ENCODE results near the gene PNLIPRP3. TPM values are rescaled to one million over a fixed set of nuclear protein-coding genes. Genes with fewer than 3 reads are reported as not detected.

Gene PNLIPRP3
- total RNA-seq, 4 donors from 2014 or later = 0.40 TPM; not detected in 3

DNA sequence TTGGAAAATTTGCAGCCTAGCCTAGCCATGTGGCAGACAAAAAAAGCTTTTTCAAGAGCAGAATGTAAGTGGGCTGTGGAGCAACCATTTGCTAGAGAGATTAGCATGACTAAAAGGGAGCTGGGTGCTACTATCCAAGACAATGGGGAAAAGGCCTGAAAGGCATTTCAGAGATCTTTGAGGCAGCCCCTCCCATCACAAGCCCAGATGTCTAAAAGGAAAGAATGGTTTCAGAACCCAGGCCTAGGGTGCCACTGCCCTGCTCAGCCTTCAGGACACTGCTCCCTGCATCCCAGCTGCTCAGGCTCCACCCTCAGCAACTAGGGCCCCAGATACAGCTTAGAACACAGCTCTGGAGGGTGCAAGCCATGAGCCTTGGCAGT, 24.7 kb downstream of the PNLIPRP3 start:
- no peak overlapping the region for H3K27ac ChIP-seq
- H3K27me3 ChIP-seq = no peaks in the 10 kb centered on the region
- TF ChIP-seq, protein P1, sequence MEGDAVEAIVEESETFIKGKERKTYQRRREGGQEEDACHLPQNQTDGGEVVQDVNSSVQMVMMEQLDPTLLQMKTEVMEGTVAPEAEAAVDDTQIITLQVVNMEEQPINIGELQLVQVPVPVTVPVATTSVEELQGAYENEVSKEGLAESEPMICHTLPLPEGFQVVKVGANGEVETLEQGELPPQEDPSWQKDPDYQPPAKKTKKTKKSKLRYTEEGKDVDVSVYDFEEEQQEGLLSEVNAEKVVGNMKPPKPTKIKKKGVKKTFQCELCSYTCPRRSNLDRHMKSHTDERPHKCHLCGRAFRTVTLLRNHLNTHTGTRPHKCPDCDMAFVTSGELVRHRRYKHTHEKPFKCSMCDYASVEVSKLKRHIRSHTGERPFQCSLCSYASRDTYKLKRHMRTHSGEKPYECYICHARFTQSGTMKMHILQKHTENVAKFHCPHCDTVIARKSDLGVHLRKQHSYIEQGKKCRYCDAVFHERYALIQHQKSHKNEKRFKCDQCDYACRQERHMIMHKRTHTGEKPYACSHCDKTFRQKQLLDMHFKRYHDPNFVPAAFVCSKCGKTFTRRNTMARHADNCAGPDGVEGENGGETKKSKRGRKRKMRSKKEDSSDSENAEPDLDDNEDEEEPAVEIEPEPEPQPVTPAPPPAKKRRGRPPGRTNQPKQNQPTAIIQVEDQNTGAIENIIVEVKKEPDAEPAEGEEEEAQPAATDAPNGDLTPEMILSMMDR (IDR thresholded peaks at IDR 0.05) = no peak
- no peak for TF ChIP-seq POLR2A (IDR thresholded peaks at IDR 0.05)
- DNase-seq = no peak
- no peak overlapping the region for H3K4me3 ChIP-seq
- no peaks in the 10 kb centered on the region for H3K36me3 ChIP-seq
- H3K4me1 ChIP-seq = no peaks in the 10 kb centered on the region
- H3K9me3 ChIP-seq = peaks cover 0 to 2% (median 0%) of the 10 kb centered on the region in 4 donors

DNA sequence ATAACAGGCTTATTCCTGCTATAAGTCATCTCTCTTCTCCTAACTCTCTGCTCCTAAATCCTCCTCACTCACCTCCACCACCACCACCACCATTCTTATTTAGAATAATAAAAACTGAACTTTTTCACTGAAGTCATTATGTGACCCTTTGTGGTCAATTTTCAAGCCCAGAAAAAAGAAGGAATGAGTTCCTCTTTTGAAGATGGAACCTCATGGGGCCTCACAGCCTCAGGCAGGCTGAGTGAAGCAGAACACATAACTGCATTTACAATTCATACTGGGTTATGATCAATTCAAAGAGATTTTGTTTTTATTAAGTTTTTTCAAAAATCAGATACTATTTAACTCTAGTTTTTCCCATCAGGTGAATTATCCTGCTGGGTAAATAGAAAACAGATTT, 29.8 kb downstream of the PNLIPRP3 start:
- no peaks in the 10 kb centered on the region for H3K4me1 ChIP-seq
- H3K36me3 ChIP-seq = no peaks in the 10 kb centered on the region
- peaks cover 0 to under 1% (median 0%) of the 10 kb centered on the region in 4 donors for H3K9me3 ChIP-seq
- H3K4me3 ChIP-seq = no peak overlapping the region
- no peak overlapping the region for H3K27ac ChIP-seq
- DNase-seq = no peak
- no peak for TF ChIP-seq POLR2A (IDR thresholded peaks at IDR 0.05)
- TF ChIP-seq, protein P1 (IDR thresholded peaks at IDR 0.05) = no peak
- no peaks in the 10 kb centered on the region for H3K27me3 ChIP-seq

DNA sequence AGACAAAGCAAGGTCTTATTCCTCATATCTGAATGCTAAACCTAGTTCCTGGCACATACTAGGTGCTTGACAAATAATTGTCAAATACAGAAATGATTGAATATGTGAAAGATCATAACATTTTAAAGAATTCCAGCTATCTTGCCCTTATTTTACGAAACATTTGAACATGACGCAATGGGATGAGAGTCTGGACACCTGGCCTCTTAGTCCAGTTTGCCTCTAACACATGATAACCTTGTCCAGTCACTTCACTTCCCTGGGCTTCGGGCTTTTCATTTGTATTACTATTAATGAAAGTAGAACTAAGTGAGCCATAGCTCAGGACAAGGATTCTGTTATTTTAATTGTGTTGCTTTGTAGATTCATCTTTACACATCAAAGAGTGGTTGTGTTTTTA, 32.6 kb downstream of the PNLIPRP3 start:
- no peak overlapping the region for H3K4me3 ChIP-seq
- no peak for DNase-seq
- H3K27ac ChIP-seq = no peak overlapping the region
- no peaks in the 10 kb centered on the region for H3K36me3 ChIP-seq
- no peak for TF ChIP-seq POLR2A (IDR thresholded peaks at IDR 0.05)
- TF ChIP-seq, protein P1 (IDR thresholded peaks at IDR 0.05) = no peak
- no peaks in the 10 kb centered on the region for H3K9me3 ChIP-seq
- no peaks in the 10 kb centered on the region for H3K4me1 ChIP-seq
- H3K27me3 ChIP-seq = no peaks in the 10 kb centered on the region

DNA sequence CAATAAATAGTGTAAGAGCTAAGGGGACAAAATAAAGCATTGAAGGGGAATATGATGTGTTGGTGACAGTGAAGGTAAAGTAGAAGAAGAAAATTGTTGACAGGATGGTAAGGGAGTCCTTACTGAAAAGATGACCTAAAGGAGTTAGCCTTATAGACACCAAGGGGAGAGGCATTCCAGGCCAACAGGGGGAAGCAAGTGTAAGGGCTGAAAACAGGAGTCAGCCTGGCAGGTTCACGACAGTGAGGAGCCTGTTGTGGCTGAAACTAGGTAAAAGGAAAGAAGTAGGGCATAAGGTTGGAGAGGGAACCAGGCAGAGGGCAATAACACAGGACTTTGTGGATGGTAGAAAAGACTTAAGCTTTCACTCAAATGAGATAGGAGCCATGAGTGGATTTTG, 34.0 kb downstream of the PNLIPRP3 start:
- H3K9me3 ChIP-seq = no peaks in the 10 kb centered on the region
- H3K27me3 ChIP-seq = no peaks in the 10 kb centered on the region
- no peak for TF ChIP-seq POLR2A (IDR thresholded peaks at IDR 0.05)
- TF ChIP-seq, protein P1 (IDR thresholded peaks at IDR 0.05) = no peak
- H3K4me1 ChIP-seq = no peaks in the 10 kb centered on the region
- no peaks in the 10 kb centered on the region for H3K36me3 ChIP-seq
- no peak overlapping the region for H3K4me3 ChIP-seq
- H3K27ac ChIP-seq = no peak overlapping the region
- no peak for DNase-seq

DNA sequence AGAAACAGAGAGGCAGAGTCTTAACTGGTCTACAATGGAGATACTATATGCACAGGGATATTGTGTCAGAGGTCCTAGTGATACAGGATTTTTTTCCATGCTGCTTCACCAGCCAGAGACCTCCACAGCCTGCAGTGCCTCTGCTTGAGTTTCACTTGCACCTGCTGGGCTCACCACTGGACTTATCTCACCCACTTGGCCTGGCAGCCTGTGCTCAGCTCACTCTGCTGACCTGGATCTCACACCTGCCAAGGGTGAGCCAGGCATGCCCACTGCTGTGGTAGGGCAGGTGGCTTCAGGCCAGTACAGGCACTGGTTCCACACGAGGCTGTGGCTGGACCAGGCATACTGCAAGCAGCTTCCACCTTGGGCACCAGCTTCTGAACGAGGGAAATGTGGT, 36.6 kb downstream of the PNLIPRP3 start:
- Histone ChIP-seq H3K36me3 (no peaks in the 10 kb centered on the region), H3K9me3 (no peaks in the 10 kb centered on the region), H3K4me3 (no peak overlapping the region), H3K27ac (no peak overlapping the region), H3K4me1 (no peaks in the 10 kb centered on the region), H3K27me3 (no peaks in the 10 kb centered on the region)
- TF ChIP-seq POLR2A (IDR thresholded peaks at IDR 0.05) = no peak
- TF ChIP-seq, protein P1 (IDR thresholded peaks at IDR 0.05) = no peak
- no peak for DNase-seq

DNA sequence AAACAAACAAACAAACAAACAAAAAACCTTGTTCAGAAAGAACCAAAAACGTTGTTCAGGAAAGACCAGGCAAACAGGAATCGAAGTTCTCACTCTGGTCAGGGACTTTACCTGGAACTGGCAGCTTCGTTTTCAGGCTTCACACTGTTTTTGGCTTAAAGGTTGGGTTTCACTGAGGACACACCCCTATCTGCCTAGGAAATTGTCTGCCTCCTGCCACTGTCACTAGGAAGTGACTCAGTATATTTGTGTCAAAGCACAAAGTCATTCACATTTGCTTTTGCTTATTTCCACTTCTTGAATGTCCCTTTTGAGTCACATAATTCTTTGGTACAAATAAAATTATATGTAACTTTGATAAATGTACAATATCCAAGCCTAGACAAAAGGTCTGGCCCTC, 37.9 kb downstream of the PNLIPRP3 start:
- Histone ChIP-seq H3K27ac (no peak overlapping the region), H3K4me1 (no peaks in the 10 kb centered on the region), H3K4me3 (no peak overlapping the region), H3K36me3 (no peaks in the 10 kb centered on the region), H3K9me3 (no peaks in the 10 kb centered on the region), H3K27me3 (no peaks in the 10 kb centered on the region)
- no peak for TF ChIP-seq POLR2A (IDR thresholded peaks at IDR 0.05)
- TF ChIP-seq, protein P1 (IDR thresholded peaks at IDR 0.05) = no peak
- no peak for DNase-seq
